ELR (cell line): ENCODE measurements around the gene NCAPH2.
"Not testable (repeated sequence)": the region's sequence is repeated elsewhere in the genome, so short reads cannot be mapped to it uniquely, and the experiment has no call there.

Experiments
- DNase-seq: peaks from one replicate; pipeline ENCODE4 v3.0.0-alpha.2; 2015; ENCODE audit warnings: low read depth

Gene NCAPH2

DNA sequence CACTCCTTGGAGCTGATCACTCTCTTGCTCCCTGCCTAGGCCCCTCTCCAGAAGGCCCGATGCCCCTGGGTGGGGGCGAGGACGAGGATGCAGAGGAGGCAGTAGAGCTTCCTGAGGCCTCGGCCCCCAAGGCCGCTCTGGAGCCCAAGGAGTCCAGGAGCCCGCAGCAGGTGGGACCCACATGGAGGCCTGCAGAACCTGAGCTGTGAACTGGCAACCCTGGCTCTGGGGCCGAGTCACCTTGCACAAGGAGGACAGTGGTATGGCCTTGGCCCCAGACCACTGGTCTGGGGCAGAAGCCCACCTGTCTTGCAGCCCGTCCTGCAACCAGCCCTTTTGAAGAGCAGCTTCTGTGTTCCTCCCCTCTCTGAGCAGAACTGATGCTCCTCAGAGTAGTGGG is 11.1 kb downstream of the NCAPH2 start:
- DNase-seq, result no peak

DNA sequence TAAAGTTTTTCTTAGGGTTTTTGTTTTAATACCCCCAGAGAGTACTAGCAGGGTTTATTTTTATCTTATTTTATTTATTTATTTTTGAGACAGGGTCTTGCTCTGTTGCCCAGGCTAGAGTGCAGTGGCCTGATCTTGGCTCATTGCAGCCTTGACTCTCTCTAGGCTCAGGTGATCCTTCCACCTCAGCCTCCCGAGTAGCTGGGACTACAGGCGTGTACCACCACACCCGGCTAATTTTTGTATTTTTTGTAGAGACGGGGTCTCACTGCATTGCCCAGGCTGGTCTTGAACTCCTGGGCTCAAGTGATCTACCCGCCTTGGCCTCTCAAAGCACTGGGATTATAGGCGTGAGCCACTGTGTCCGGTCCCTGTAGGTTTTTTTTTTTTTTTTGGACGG is 12.2 kb downstream of the NCAPH2 start:
- DNase-seq, result not testable (repeated sequence)

DNA sequence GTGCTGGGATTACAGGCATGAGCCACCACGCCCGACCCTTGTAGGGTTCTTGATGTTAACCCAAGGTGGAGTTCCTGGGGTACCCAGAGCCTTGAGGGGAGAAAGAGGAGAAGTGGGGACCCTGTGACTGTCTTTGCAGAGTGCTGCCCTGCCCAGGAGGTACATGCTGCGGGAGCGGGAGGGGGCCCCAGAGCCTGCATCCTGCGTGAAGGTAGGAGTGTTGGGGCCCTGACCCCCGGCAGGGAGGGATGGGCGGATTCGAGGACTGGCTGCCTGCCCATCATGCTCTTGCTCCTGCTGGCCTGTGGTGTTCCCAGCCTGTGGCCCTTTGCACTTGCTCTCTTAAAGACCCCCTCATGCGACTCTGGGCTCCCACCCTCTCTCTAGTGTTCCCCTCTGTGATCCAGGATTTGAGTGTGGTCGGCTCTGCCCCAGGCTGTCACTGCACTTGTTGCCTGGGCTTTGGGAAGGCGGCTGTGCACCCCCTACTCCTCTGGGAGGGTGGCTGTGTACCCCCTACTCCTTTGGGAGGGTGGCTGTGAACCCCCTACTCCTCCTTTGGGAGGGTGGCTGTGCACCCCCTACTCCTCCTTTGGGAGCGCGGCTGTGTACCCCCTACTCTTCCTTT is 12.9 kb downstream of the NCAPH2 start:
- no peak for DNase-seq

DNA sequence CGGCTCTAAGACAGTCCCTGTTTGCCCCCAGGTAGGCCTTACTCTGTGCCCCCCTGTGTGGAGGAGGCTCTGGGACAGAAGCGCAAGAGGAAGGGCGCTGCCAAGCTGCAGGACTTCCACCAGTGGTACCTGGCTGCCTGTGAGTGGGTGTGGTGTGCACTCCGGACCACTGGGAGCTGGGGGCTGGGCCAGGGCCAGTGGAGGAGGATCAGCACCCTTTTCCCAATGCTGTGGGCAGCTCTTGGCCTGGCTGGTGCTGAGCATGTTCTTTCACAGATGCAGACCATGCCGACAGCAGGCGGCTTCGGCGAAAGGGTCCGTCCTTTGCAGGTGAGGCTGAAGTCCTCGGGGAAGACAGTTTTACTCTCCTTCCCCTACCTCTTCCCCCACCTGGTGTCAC is 13.7 kb downstream of the NCAPH2 start:
- no peak for DNase-seq

DNA sequence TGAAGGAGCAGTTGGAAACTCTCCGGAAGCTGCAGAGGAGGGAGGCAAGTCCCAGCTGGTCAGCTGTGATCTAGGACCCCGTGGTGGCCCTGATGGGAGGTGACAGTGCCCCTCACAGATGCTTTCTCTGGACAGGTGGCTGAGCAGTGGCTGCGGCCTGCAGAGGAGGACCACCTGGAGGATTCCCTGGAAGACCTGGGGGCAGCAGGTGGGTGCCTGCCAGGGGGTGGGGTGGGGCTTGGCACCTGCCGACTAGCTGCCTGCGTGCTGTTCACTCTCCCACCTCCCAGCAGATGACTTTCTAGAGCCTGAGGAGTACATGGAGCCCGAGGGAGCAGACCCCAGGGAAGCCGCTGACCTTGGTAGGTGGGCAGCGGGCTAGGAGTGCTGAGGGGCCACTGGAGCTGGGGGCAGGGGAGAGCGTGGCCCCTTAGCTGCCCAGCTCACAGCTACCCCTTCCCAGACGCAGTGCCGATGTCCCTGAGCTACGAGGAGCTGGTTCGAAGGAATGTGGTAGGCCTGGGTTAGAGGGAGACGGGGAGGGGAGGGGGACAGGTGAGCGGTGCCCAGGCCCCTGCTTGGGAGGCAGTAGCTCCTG is 14.3 kb downstream of the NCAPH2 start:
- DNase-seq, result no peak

DNA sequence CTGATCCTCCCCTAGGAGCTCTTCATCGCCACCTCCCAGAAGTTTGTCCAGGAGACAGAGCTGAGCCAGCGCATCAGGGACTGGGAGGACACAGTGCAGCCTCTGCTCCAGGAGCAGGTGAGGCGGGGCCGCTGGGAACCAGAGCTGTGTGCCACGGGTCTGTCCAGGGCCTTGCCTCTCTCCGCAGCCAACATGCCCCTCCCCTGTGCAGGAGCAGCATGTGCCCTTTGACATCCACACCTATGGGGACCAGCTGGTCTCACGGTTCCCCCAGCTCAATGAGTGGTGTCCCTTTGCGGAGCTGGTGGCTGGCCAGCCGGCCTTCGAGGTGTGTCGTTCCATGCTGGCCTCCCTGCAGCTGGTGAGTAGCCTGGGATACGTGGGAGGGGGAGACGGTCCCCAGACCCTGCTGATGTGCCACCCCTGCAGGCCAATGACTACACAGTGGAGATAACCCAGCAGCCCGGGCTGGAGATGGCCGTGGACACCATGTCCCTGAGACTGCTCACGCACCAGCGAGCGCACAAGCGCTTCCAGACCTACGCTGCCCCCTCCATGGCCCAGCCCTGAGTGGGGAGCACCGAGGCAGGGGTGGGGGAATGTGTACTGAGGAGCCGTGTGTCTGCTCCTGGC is 14.9 kb downstream of the NCAPH2 start:
- DNase-seq, result no peak

DNA sequence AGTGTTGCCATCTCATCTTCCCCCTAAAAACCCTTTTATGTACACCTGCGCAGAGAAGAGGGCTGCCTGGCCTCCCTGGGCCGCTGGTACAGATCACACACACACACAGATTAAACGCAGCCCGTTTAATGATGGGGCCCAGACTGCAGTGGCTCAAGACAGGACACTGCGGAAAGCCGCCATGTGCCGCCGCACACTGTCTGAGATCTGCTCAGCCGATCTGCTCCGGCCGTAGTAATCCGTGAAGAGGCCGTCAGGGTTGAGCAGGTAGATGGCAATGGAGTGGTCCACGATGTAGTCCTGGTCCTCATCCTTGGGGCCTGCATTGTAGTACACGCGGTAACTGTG is 15.4 kb downstream of the NCAPH2 start:
- DNase-seq, result no peak

DNA sequence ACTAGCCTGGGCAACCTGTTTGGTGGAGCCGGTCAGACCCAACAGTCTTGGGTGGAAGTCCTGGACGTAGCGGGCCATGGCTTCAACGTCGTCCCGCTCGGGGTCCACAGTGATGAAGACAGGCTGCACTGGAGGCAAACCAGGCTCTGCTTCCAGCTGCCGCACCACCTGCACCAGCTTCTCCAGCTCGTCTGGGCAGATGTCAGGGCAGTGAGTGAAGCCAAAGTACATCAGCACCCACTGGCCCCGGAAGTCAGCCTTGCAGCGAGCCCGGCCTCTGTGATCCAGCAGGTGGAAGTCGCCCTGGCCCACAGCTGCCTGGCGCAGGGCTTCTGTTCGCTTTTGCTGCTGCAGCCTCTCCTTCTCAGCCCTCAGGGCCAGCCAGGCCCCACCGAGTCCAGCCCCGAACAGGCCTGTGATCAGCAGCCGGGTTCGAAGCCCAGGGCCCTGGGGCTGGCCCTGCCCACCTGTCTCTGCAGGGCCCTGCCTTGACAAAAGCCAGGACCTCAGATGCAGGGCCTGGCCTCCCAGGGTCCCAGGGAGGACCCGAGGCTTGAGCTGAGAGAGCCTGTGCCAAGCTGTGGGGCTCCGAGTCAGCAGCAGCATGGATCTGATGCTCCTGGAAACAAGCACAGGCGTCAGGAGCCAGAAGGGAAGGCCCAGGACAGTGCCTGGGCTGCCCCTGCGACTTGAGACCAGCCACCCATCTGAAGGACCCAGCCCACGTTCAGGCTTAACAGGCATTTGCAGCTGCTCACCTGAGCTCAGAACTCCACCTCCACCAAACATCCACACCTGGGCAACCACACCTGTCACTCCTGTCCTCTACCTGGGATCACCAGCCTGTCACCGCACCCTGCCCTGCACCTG is 16.0 kb downstream of the NCAPH2 start:
- DNase-seq, result no peak

DNA sequence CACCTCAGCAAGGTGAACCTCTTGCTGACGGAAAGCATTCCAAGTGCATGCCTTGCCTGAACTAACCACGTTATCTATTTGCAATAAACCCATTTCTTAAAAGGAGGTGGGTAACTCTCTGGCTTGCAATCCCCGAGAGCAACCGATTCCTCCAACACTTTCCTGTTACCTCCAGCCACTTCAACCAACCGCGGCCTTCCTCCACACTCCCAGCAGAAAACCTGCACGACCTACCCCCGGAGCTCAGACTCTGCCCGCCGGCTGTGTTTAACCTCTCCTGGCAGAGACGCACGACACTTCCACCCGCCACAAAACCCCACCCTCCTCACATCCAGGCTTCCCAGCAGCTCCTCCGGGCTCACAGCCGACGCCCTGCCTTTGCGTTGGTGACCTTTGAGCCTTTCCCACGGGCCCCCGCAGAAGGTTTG is 16.7 kb downstream of the NCAPH2 start:
- DNase-seq, result no peak

DNA sequence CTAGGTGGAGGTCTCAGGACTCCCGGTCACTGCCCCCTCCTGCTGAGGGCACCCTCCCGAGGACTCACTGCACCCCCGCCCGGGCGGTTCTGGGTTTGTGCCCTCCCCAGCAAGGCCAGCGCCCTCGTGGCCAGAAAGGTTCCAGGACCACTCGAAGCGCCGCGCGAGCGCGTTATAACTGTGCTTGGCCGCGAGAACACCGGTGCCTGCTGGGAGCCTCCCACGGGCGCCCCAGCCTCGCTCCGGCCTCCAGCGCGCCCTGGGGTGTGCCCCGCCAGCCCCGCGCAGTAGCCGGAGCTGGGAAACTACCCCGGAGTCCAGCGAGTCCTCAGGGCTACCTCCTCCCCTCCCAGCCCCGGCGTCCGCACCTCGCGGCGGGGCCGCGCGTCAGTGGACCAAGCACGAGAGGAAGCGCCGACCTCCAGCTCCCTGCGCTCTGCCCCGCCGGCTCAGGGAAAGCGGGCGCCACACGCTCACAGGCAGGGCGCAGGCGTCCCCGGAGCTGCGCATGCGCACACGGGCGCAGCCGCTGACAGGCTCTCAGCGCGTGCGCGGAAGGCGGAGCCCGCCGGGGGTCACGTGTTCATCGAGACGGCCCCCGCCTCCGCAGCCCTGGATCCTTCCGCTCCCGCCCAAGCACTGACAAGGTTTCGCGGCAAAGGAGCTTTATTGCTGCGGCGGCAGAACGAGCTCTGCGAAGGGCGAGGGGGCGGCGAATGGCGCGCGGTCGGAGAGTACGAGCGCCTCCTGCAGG is 17.3 kb downstream of the NCAPH2 start, which contains the start of gene SCO2:
Gene SCO2 (minus strand): TSS at position 495 of the 754 bp plus-strand sequence. CDS start 1,187 bp downstream, outside the sequence.
- peak; percentile 97 for DNase-seq

DNA sequence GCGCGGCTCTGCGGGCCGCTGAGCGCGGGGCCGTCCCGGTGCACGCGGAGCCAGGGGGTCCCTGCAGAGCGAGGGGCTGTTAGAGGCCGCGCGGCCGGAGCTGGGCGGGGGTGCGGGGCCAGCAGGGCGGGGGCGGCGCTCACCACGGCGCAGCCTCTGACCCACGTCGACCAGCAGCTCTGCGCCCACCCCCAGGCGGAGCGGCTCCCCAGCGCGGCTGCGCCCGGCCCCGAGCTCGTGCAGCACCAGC is 17.8 kb downstream of the NCAPH2 start:
- DNase-seq, result no peak

DNA sequence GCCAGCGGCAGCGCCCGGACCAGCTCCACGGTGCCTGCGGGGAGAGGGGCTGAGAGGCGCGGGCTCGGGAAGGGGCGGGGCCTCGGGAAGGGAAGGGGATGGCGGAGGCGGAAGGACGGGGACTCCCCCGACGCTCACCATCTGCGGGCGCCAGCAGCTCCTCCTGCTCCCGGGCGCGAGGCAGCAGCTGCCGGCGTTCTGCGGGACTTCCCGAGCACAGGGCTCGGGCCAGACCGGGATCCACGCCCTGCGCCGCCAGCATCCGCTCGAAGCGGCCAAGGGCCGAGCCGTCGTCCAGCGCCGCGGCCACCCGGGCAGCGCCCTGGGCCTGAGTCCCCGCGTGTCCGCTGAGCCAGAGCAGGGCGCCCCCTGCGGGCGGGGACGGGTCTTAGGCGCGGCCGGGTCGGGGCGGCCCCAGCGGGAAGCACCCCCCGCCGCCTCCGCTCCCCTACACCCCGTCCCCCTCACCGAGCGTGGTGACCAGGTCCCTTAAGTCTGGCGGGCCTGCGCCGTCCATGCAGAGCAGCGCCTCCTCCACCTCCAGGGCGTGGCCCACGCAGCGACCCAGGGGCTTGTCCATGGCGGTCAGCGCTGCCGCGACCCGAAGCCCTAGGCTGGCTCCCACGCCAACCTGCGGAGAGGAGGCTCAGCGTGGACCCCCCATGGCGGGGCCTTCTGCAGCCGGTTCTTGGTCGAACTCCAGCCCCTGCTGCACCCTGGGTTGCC is 18.2 kb downstream of the NCAPH2 start:
- DNase-seq, result peak; percentile 77

DNA sequence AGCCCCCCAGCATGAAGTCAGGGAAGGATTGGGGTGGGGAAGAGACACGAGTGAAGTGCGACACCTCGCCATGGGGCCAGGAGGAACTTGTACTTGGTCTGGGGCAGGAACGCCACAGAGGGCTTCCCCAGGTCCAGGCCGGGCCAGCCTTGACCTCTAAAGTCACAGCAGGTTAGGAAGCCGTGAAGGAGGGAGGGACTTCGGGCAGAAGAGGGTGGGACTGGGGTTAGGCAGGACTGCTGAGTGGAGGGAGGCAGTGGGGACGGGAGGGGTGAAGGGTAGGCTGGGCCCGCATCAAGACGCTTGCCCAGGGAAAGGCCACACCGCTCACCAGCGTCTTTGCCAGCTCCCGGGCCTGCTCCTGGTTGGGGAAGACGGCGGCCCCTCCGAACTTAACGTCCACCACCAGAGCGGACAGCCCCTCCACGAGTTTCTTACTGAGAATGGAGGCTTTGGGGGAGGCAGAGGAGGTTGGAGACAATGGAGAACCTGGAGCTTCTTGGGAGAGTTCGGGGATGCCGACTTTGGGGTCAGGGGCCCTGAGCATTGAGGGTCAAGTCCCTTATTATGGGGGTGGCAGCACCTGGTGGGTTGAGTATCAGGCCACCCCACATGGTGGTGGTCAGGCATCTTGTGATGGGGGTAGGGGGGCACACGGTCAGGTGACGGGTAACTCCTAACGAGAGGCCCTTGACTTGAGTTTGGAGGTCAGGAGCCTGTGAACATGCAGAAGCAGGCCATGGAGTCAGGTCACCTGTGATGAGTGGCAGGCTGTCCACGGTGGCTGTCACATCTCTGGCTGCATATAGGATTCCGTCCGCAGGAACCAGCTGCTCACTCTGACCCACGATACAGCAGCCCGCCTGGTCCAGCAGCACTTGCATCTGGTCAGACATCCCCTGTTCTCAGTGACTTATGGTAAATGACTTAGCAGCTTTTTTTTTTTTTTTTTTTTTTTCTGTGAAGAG is 19.1 kb downstream of the NCAPH2 start:
- no peak for DNase-seq

DNA sequence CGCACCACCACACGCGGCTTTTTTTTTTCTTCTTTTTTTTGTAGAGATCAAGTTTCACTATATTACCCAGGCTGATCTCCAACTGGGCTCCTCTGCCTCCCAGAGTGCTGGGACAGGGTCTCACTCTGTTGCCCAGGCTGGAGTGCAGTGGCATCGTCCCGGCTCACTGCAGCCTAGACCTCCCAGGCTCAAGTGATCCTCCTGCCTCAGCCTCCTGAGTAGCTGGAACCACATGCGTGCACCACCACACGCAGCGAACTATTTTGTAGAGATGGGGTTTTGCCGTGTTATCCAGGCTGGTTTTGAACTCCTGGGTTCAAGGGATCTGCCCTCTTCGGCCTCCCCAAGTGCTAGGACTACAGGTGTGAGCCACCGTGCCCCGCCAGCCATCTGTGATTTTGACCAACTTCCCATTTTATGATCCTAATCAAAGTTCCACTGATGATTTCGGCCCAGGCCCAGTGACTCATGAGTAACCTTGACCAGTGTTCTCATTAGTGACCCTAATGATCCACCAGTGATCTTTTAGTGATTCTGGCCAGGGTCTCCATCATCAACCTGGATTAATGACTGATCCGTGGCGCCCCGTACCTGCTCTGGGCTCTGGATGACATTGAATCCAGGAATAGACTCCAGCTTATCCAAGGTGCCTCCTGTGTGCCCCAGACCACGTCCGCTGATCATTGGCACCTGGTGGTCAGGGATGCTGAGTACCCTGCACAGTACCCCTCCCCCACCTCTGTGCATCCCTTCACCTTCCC is 20.1 kb downstream of the NCAPH2 start:
- DNase-seq, result no peak

DNA sequence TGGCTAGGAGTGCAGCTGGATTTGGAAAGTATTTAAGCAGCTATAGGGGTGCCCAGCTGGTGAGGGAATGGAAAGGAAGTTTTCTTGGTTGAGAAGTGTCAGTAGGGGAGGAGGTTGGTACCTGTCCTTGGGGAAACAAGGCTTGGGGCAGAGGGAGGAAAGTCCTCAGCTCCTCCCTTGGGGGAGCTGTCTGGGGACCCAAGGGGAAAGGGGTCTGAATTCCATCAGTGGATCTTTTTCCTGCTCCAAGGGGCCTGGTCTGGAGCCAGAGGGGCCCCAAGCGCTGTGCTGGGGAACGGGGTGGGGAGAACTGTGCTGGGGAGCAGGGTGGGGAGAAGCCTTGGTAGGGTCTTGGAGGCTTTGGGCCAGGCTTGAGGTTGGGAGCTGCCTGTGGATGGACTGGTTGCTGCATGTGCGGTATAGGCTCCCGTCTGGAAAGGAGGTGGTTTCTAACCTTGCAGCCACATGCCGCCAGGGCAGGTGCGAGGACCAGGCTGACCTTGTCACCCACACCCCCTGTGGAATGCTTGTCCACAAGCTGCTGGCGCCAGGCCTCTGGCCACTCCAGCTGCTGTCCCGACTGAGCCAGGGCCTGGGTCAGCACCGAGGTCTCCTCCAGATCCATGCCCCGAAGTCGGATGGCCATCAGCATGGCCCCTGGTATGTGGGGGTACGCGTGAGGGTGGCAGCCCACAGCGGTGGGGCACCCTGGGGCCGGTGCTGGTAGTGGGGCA is 20.8 kb downstream of the NCAPH2 start:
- DNase-seq, result no peak

DNA sequence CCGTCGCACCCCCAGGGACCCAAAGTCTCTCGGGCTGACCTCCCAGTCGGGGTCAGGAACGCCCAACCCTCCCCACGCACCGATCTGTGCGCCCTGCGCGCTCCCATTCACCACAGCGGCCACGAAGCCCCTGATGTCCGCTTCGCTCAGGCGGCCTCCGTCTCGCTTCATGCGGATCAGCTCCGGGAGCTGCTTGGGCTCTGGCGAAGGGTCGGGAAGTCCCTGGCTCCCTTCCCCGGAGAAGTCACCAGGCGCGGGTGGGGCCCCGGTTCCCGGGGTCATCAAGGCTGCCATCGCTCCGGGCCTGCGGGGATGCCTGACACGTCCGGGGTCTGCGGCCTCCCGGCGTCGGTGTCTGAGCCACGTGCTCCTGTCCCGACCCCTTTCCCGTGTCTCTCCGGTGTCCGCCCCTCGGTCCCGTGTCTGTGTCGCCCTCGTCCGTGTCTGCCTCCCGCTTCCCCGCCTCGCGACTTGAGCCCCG is 21.4 kb downstream of the NCAPH2 start:
- DNase-seq, result no peak

DNA sequence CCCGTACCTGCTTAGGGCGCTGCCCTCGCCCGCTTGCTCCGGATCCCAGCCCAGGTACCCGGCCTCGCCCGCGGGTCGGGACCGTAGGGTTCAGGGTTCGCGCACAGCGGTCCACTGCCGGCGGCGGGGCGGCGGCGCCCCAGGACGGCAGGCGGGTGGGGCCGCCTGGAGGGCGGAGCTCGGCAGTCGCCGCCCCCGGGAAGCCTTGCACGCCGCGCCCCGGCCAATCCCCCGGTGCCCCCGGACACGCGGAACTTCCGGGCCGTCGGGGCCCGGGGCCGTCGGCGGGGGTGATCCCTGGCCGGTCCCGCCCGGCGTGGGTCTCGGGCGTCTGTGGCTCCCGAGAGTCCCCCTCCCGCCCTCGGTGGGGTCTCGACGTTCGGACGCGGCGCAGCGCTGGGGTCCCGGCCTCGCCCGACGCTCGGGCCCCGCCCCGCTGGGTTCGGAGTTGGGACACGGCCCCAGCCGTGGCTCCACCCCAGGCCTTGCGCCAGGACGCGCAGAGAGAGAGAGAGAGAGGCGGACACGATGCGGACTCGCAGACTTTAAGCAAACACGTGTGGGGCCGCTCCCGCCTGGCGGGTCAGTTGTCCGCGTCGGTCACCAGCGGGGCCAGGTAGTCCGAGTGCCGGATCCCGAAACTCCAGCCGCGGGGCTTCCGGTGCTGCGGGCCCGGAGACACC is 22.0 kb downstream of the NCAPH2 start, which contains the start of gene TYMP:
Gene TYMP (minus strand): TSS at position 116 of the 683 bp plus-strand sequence. CDS start 303 bp downstream, outside the sequence.
- DNase-seq, result peak; percentile 61

DNA sequence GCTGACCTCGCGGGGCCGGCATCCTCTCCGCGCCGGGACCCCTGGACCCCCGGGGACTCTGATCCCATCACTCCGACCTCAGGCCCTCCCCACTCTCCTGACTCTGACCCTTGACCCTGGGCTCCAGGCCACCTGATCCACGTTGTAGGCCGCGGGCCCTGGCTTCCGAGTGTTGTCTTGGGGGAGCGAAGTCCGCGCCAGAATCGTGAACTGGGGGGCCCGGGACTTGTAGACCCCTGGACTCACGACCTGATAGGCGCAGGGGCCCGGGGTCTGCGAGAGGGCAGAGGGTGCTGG is 22.5 kb downstream of the NCAPH2 start:
- no peak for DNase-seq
